SJSA1 (cell line): ENCODE results near the gene GPR3. TPM values are rescaled to one million over a fixed set of nuclear protein-coding genes. Genes with fewer than 3 reads are reported as not detected.

Source experiments
- total RNA-seq: library from RNA; depleted of rRNA; stranded (reverse); fragments of >200 nt; shearing (Covaris generic); gene quantifications from 2 replicates; pipeline ENCODE4 v1.2.3, GENCODE V29; 2014; rRNA removed

Gene GPR3
- total RNA-seq, 1 experiment from 2014 or later, result 1.4 TPM

Other genes with a start within 250 kb of the GPR3 start
- gene SLC9A1, start 237.5 kb upstream of the GPR3 start, total RNA-seq, result 4.1 and 4.7 TPM in 2 replicates
- gene WDTC1, start 158.0 kb upstream of the GPR3 start, total RNA-seq, result 5.6 and 11.9 TPM in 2 replicates
- gene TMEM222, start 70.5 kb upstream of the GPR3 start, total RNA-seq, result 26.7 and 39.3 TPM in 2 replicates
- 0.22 and 1.1 TPM in 2 replicates for gene SYTL1, start 50.6 kb upstream of the GPR3 start, total RNA-seq
- 14.6 and 16.6 TPM in 2 replicates for gene MAP3K6, start 25.7 kb upstream of the GPR3 start, total RNA-seq
- gene FCN3, start 17.8 kb upstream of the GPR3 start, total RNA-seq, result not detected in 2 replicates
- gene CD164L2, start 9.3 kb upstream of the GPR3 start, total RNA-seq, result not detected in 2 replicates
- gene WASF2, start 97.5 kb downstream of the GPR3 start, total RNA-seq, result 16.4 and 19.2 TPM in 2 replicates
- 2.9 and 4.1 TPM in 2 replicates for gene AHDC1, start 211.5 kb downstream of the GPR3 start, total RNA-seq
- not detected in 2 replicates for gene FGR, start 242.6 kb downstream of the GPR3 start, total RNA-seq